T47D (cell line): Measurements from ENCODE around the gene NCOA6.

Experiments used
- DNase-seq, 2 experiments: peaks; one replicate each; pipeline versions ENCODE4 v3.0.0 to v3.0.0-alpha.2; 2011 to 2012; ENCODE audit warnings: low read depth in 1 of 2, low spot score in 1 of 2
- JUND ChIP-seq: IDR thresholded peaks from 2 replicates; pipeline ENCODE4 v1.6.1; 2012; ENCODE audit warnings: low read depth
- in situ Hi-C: cut with HindIII; loops from 2 replicates; pipeline ENCODE4 v1.10.0; 2016; ENCODE audit warnings: low sequenced_read_pairs, low pct_unique_long_range_greater_than_20kb

Gene NCOA6

GRCh38 chr20:34825530-34826362 lies at the start of gene NCOA6:
TSS of gene NCOA6 (minus strand) at chr20:34825651. CDS start at chr20:34782355, 43,296 bp downstream.
- DNase-seq, result peak; percentile 71 to 93
- no peak for TF ChIP-seq JUND
- in situ Hi-C loops, result no loop called here

GRCh38 chr20:34874094-34874654 lies 48.7 kb upstream of the NCOA6 start:
- in situ Hi-C loops, result no loop called here
- peak; percentile 91 to 94 for DNase-seq

GRCh38 chr20:34873583-34874093 lies 48.2 kb upstream of the NCOA6 start:
- TF ChIP-seq JUND, result no peak
- in situ Hi-C loops, result no loop called here
- no peak for DNase-seq

More at GRCh38 chr20:34874094-34874654, 48.7 kb upstream of the NCOA6 start:
- TF ChIP-seq JUND, result no peak

GRCh38 chr20:34872622-34873224 lies 47.3 kb upstream of the NCOA6 start, which contains the start of gene GGT7:
TSS of gene GGT7 (minus strand) at chr20:34872856. CDS start at chr20:34872815, 41 bp downstream.
- peak; percentile 69 to 74 for DNase-seq
- TF ChIP-seq JUND, result no peak
- in situ Hi-C loops, result no loop called here

GRCh38 chr20:34871966-34872621 lies 46.6 kb upstream of the NCOA6 start:
- no peak for TF ChIP-seq JUND
- no peak for DNase-seq
- in situ Hi-C loops, result no loop called here

- DNase-seq, result no peak
- in situ Hi-C loops, result no loop called here
- TF ChIP-seq JUND, result no peak
These were observed 46.0 kb upstream of the NCOA6 start for GRCh38 chr20:34871320-34871926.

- no peak for DNase-seq
- in situ Hi-C loops, result no loop called here
- TF ChIP-seq JUND, result no peak
These were observed 38.8 kb upstream of the NCOA6 start for GRCh38 chr20:34864216-34864615.

GRCh38 chr20:34863421-34863965 lies 38.0 kb upstream of the NCOA6 start:
- no peak for DNase-seq
- TF ChIP-seq JUND, result no peak
- in situ Hi-C loops, result no loop called here

GRCh38 chr20:34862724-34863123 lies 37.3 kb upstream of the NCOA6 start:
- in situ Hi-C loops, result no loop called here
- no peak for DNase-seq
- TF ChIP-seq JUND, result no peak

- in situ Hi-C loops, result no loop called here
- peak in 1 of 2 experiments; percentile 64 for DNase-seq
- no peak for TF ChIP-seq JUND
These were observed 36.1 kb upstream of the NCOA6 start for GRCh38 chr20:34861386-34862084.

GRCh38 chr20:34859826-34860545 lies 34.5 kb upstream of the NCOA6 start:
- in situ Hi-C loops, result no loop called here
- TF ChIP-seq JUND, result no peak
- no peak for DNase-seq
